GM18498 (cell line): ENCODE data around the gene ABCG2.

Experiments
- ATAC-seq: cut with Tn5 transposase; IDR thresholded peaks from one replicate; pipeline ENCODE4 v1.9.1; 2021; ENCODE audit warnings: mild to moderate bottlenecking, moderate library complexity; ENCODE audit not compliant: unreplicated experiment

ABCG2 gene

DNA sequence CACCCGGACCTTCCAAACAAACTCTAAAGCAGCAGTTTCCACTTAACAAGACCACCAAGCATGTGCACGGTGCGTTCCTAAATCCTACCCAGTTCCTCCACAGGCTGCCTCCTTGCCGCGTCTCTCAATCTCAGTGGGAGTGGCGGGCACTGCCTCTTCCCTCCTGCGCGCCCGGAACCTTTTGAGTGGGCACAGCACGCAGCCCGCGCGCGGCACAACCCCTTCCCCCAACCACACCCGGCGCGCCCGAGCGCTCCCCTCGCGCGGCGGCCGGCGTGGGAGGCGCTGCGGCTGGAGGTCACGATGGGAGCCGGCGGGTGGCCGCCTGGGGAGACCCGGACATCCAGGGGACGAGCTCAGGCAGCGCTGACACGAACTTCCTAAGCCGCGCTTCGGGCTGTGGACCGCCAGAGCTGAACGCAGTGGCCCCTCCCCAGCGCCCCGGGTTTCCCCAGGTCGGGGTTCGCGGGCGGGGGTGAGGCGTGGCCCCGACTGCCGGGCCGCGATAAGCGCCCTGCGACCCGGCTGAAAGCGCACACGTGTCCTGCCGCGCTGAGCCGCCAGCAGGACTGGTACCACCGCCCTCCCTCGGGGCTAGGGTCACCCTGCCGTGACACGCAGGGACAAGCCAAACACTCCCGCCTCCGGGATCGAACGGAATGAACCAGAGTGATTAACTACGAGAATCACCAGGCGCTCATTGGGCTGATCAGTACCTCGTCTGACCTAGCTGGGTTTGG lies at the start of gene ABCG2:
TSS of gene ABCG2 (minus strand) at position 151 of the 740 bp plus-strand sequence. CDS start 18,644 bp downstream, outside the sequence.
- peak; percentile 62 for ATAC-seq

DNA sequence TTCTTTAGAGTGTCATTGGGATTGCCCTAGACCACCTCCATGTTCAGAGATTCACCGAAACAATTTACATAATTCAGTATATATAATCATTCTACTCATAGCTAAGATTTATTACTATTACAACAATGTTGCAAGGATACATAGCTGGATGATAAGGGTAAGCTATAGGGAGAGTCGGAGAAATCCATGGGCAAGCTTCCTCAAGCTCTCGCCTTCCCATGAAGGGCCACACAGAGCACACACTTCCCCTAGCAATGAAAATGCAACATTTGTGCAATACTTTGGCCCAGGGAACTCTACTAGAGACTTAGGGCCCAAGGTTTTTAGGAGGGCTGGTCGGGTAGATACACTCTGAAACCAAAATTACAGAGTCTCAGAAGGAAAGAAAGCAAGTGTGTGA lies 49.7 kb upstream of the ABCG2 start:
- no peak for ATAC-seq

DNA sequence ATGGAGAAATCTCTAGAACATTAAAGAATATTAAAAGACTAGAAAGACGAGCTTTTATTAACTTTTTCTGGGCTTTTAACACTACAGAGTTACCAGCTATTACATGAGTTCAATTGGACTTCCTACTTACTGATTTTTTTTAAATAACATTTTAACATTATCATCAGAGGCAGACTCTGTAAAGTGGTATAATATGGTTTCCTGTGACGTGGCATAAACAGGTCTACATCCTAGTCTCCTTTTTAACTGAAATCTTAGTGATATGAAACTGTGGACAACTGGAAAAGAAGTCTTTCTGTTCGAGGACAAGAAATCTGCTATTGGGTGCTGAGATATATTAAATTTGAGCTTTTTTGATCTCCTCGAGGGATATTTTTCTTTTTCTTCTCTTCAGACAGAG lies 48.7 kb upstream of the ABCG2 start:
- no peak for ATAC-seq

DNA sequence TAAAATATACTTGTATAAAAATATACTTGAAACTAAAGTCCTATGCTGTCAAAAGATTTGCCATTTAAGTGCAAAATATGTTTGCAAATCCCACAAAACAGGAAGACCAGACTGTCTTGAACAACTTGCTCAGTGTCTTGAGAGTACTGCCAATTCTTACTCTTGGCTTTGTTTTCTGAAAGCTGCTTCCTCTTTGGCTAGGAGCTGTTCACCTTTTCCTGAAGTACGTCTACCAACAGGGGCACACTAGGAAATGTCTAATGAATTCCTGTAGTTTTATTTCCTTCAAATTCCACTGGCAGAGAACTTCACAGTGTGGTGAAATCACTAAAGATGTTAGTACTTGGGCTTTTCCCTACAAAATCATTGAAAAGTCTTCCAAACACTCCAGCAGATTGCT lies 46.4 kb upstream of the ABCG2 start:
- ATAC-seq = no peak

DNA sequence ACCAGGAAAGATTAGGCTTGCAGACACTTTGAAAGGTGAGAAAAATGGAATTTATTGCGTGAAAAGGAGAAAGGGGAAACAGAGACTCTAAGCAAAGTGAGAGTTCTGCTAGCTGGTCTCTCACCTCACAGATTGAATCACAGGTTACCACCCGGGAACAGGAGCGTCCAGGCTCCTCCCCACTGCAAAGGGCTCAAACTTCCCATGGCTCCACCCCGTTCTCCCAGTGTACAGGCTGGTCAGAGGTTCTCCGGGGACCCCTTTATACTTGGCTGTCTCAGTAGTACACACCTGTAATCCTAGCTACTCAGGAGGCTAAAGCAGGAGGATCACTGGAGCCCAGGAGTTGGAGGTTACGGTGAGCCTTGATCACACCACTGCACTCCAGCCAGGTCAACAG lies 44.0 kb upstream of the ABCG2 start:
- ATAC-seq = no peak

DNA sequence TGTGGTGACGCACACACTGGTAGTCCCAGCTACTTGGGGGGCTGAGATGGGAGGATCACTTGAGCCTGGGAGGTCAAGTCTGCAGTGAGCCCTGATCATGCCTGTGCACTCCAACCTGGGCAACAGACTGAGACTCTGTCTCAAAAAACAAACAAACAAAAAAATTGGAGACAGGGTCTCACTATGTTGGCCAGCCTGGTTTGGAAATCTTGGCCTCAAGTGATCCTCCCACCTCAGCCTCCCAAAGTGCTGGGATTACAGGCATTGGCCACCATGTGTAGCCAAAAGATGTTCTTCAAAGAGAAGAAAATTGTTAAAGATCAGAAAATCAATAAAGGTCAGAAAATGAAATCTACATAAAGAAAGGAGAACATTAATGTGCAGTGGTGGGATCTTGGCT lies 41.7 kb upstream of the ABCG2 start:
- ATAC-seq = no peak

DNA sequence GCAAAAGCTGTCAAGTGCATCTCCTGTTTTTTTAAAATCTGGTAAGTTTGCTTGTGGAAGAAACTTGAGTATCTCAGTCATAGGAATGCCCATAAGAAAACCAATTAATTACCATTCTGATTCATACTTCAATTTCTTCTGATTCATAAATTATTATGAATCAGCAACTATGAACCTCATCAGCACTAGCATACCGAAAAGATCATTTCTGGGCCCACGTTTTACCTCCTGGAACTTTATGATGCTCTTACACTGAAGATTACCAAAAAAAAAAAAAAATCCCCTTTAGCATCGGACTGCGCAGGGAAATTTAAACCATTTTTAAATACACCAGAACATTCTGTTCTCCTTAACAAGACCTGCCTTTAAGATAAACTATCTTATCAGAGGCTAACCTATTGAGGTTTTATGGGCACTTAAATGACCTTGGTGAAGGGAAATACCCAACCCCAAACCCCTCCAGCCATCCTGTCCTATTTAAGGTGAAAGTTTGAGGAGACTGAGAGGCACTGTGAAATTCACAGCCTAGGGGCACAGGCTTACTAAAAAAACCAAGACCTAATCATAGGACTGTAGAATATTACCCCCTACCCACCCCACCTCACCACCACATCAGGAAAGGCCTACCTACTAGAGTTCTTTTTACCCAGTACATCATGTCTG lies 38.2 kb upstream of the ABCG2 start:
- ATAC-seq = no peak

DNA sequence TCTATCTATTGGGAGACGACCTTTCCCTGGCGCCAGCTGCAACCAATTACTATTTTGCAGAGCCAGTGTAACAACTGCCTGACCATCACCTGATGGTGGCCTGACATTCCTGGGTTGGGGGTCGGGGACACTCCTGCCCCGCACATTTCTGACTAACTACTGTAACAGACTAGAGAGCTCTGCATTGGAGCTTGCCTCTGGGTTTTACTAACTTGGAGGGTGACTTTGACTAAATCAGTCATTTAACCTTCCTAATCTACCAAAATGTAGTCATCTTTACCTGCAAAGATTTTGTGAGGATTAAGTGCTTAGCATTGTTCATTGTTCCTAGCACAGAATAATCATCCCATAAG lies 37.5 kb upstream of the ABCG2 start:
- no peak for ATAC-seq

DNA sequence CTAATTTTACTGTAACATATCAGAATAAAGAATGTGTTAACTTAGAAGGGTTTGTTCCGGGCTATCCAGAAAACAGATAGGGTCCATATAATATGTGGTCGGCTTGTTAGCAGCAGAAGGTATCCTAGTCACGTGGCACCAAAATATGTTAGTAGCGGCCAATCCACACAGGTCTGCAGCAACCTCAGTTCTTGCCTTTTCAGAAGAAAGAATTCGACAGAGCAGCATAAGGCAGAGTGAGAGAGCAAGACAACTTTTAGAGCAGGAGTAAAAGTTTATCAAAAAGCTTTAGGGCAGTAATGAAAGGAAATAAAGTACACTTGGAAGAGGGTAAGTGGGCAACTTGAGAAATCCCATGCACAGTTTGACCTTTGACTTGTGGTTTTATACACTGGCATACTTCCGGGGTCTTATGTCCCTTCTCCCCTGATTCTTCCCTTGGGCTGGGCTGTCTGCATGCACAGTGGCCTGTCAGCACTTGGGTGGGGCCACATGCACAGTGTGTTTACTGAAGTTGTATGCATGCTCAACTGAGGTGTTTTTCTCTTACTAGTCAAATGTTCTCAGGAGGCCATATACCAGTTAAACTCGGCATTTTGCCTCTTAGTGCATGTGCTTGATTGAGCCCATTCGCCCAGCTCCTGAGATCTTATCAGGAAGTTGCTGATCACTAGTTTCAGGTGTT lies 37.0 kb upstream of the ABCG2 start:
- no peak for ATAC-seq

DNA sequence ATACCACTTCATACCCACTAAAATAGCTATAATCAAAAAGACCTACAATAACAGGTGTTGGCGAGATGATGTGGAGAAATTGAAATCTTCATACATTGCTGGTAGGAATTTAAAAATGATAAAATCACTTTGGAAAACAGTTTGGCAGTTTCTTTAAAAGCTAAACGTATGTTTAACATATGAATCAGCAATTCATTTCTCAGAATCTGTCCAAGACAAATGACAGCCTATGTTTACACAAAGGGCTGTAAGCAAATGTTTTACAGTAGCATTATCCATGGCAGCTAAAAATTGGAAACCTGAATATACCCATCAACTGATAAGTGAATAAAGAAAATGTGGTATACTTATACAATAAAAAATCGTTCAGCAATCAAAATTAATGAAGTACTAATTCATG lies 33.0 kb upstream of the ABCG2 start:
- no peak for ATAC-seq

DNA sequence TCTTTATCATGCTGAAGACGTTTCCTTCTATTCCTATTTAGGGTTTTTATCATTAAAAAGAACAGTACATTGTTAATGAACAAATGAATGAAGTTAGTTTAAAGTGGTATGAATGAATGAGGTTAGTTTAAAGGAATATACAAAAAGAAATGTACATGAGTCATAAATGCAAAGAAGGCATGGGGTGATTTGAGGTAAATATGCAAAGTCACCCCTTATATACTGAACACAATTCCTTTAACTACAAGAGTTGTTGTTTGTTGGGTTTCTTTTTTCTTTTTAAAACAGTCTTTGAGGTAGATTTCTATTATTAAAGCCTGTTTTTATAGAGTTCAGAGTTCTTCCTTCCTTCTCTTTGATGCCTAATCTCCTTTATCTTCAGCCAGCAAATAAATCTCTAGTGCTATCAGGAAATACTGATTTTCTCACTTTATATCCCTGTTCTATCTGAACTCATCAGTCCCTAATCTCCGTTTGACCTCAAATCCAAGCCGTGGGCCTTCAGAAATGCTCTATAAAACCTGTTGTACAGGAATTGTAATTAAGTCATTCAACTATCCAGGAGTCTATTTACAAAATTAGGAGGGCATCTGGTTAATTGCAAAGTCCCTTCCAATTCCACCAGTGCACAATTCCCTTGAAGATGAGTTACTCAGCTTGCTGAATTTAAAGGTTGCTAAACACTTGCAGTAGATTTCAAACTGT lies 31.6 kb upstream of the ABCG2 start:
- no peak for ATAC-seq

DNA sequence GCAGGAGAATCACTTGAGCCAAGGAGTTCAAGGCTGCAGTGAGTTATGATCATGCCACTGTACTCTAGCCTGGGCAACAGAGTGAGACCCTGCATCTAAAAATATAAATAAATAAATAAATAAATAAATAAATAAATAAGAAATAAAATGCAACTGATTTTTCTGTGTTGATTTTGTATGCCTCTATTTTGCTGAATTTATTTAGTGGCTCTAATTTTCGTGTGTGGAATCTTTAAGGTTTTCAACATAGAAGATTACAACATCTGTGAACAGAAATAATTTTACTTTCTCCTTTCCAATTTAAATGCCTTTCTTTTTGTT lies 30.9 kb upstream of the ABCG2 start:
- ATAC-seq = no peak

DNA sequence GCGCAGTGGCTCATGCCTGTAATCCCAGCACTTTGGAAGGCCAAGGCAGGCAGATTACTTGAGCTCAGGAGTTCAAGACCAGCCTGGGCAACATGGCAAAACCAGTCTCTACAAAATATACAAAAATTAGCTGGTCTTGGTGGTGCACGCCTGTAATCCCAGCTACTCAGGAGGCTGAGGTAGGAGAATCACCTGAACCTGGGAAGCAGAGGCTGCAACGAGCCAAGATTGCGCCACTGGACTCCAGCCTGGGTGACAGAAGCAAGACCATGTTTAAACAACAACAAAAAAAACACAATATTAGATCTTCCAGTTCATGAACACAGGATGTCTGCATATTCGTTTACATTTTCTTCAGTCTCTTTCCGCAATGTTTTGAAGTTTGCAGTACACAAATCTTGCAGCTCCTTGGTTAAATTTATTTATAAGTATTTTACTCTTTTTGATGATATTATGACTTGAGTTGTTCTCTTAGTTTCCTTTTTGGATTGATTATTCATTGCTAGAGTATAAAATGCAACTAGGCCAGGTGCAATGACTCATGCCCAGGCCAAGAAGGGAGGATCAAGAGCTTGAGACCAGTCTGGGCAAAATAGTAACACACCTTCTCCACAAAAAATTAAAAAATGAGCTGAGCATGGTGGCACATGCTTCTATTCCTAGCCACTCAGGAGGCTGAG lies 30.4 kb upstream of the ABCG2 start:
- no peak for ATAC-seq

DNA sequence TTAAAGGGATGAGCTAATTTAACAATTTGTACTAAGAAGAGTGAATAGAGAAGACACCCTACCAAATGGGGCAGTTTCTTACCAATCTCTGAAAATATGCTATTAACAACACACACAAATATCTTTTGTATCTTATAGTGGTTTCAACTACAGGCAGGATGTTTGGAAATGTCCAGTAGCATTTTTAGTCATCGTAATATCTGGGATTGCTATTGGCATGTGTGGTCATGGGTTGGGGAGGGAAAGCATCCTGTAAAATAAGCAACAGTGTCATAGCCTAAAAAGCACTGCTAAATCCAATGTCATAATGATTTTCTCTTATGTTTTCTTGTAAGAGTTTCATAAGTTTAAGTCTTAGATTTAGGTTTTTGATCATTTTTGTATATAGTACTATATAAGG lies 29.3 kb upstream of the ABCG2 start:
- ATAC-seq = no peak

DNA sequence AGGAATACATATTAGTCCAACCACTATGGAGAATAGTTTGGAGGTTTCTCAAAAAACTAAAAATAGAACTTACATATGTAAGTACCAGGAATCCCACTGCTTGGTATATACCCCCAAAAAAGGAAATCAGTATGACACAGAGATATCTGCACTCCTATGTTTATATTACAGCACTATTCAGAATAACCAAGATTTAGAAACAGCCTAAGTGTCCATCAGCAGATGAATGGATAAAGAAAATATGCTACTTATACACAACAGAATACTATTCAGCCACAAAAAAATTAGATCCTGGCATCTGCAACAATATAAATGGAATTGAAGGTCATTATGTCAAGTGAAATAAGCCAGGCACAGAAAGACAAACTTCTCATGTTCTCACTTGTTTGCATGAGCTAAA lies 27.5 kb upstream of the ABCG2 start:
- ATAC-seq = no peak

DNA sequence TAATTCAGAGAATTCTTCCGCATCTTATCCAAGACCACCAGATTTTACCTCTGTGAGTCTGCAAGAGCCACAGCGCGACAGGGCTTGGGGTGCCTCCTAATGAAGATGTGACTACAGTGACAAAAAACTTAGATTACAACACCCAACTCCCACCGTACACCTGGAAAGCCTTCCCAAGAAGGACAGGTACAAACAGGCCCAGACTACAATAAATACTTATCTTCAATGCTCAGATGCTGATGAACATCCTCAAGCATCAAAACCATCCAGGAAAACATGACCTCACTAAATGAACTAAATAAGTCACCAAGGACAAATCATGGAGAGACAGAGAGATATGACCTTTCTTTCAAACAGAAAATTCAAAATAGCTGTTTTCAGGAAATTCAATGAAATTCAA lies 20.8 kb upstream of the ABCG2 start:
- ATAC-seq = no peak

DNA sequence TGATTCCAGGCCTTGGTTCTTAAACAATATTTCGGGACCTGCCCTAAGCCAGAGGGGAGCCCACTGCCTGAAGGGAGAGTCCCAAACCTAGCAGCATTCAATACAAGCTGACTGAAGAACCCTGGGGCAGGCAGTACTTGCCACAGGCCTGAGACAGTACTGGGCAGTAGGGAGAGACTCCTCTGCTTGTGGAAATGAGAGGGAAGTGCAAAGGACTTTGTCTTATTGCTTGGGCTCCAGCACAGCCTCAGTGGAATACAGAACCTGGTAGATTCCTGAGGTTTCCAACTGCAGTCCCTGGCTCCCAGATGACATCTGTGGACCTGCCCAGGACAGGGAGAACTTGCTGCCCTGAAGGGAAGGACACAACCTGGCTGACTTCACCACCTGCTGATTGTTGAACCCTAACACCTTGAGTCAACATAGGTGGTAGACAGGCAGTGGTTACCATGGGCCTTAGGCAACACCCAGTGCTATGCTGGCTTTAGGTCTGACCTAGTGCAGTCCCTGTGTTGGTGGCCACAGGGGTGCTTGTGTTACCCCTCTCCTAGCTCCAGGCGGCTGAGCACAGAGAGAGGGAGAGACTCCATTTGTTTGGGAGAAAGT lies 20.3 kb upstream of the ABCG2 start:
- no peak for ATAC-seq

DNA sequence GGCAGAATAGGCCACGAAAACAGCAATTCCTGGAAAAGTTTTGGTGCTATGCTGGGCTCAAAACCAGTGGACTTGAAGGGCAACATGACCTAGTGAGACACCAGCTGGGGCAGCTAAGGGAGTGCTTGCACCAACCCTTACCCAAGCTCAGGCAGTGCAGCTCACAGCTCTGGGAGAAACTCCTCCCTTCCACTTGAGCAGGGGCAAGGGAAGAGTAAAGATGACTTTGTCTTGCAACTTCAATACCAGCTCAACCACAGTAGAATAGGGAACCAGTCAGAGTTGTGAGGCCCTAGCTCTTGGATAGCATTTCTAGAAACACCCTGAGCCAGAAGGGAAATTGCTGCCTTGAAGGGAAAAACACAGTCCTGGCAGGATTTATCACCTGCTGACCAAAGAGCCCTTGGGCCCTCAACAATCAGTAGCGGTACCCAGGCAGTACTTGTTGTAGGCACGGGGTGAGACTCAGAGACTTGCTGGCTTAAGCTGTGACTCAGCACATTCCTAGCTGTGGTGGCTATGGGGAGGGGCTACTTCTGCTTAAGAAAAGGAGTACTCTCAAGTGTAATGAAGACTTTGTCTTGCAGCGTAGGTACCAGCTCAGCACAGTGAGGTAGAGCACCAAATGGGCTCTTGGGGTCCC lies 19.7 kb upstream of the ABCG2 start:
- ATAC-seq = no peak

DNA sequence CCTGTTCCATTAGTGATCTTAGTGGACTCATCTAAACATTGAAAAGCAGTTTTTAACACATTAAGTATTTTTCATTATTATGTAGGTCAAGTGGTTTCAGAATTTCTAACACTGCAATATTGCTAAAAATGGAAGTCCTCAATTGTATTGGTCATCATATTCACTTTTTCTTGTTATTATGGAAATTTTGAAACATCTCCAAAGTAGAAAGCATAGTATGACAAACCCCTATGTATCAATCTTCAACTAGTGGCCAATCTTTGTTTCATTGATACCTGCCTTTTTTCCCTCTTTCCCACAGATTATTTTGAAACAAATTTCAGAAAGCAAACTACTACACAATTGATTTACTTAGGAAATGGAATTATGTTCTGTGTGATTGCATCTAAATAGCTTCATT lies 14.5 kb upstream of the ABCG2 start:
- no peak for ATAC-seq

DNA sequence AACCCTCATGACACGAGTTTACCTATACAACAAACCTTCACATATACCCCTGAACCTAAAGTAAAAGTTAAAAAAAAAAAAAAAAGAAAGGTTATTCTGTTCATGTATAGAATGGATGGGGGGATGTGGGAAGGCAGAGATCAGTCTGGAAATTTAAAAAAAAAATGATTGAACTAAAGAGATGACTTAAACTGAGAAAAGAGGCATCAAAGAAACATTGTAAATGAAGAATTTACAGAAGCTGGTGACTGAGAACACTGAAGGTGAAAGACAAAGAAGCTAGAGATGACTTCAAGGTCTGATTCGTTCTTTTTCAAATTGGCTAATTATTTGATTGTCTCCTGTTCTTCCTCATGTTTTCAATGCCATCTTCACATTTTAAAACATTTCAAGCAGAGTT lies 12.8 kb upstream of the ABCG2 start:
- no peak for ATAC-seq
